ENCODE measurements around the gene OAT.
"Not testable (repeated sequence)": the region's sequence is repeated elsewhere in the genome, so short reads cannot be mapped to it uniquely, and the experiment has no call there.

OAT gene

GRCh38 chr10:124375691-124376090 lies 43.0 kb downstream of the OAT start:
- DNase-seq: no peak

DNA sequence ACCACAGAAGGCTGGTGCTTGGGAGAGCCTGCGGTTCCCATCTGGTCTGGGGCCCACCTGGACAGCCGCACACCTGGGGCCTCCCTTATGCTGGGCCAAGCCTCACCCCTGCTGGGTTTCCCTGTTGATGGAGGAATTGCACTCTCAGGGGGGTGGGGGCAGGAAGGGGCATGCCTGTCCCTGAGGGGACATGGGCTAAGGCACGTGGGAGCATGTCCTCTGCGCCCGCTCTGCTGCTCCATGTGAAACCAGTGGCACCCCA lies 43.4 kb downstream of the OAT start:
- no peak for DNase-seq

DNA sequence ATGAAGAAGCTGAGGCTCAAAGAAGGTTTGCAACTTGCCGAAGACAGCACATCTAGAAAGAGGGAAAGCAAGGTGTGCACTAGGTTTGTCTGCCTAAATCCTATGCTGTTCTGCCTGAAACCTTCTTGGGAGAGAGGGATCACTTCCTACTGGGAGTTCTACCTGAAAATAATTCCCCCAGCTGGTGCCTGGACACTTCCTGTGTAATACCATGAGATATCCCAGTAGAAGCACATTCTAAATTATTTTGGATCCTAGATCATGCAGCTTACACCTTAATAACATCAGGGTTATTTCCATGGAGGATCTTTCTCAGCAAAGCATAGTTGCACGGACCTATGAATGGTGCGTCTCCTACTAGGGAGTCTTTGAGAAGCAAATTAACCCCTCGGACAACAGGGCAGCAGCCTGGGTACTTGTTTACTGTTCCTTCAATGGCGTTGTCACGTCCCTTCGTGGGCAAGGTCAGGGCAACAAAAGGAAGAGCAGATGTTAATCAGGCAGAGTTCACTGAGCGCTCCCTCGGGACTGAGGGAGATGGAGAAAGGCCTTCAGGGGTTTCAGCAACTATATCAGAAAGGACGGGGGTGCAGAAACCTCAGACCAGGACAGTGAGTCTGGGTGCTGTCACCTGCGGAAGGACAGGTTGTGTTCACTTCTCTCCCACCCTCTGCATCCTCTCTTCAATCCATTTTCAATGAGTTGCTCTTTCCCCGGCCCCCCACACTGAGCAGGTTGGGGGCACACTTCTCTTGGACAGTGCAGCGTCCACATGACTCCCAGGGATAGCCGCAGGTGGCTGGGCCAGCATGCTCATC lies 44.0 kb downstream of the OAT start:
- no peak for DNase-seq

DNA sequence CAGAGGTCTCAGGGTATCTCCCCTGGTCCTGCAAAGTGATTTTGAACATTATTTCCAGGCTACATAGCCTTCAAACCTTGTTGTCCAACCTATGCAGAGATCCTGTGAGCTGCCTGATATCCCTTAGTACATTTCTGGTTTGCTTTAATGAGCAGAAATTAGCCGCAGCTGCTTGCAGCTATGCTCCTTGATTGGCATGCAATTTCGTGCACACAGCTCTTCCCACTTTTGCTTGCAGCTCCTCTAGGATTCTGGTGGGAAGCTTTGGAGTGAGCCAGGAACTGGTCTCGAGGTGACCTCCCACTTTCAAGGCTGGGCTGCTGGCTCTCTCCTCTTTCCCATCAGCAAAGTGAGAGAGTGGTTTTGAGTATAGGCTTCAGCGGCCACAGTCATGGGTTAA lies 45.8 kb downstream of the OAT start:
- DNase-seq: no peak

GRCh38 chr10:124370426-124370825 lies 48.3 kb downstream of the OAT start:
- no peak for DNase-seq

- DNase-seq: no peak
Observed at GRCh38 chr10:124369986-124370385, 48.7 kb downstream of the OAT start.

DNA sequence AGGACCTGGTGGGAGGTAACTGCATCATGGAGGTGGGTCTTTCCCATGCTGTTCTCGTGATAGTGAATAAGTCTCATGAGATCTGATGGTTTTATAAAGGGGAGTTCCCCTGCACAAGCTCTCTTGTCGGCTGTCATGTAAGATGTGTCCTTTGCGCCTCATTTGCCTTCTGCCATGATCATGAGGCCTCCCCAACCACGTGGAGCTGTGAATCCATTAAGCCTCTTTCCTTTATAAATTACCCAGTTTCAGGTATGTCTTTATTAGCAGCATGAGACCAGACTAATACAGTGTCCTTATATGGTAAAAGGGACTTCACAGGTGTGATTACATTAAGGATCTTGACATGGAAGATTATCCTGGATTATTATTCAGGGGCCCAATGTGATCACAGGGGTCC lies 49.2 kb downstream of the OAT start:
- DNase-seq: not testable (repeated sequence)

DNA sequence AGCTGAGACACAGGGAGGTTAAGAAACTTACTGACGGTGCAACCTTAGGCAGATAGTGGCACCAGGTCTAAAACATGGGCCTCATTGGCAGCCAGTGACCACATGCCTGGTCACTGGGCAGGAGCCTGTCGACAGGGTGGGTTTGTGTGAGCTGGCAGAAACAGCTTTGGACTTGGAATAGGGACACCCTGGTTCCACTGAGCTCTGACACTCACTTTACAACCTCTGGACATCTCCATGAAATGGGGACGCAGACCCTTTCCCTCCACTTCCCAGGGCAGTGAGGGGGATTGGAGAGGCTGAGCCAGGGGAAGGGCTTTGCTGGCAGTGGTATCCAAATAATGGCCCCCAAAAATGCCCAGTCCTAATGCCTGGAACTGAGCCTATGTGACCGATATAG lies 49.7 kb downstream of the OAT start:
- DNase-seq: no peak

GRCh38 chr10:124367936-124368335 lies 50.8 kb downstream of the OAT start:
- no peak for DNase-seq

DNA sequence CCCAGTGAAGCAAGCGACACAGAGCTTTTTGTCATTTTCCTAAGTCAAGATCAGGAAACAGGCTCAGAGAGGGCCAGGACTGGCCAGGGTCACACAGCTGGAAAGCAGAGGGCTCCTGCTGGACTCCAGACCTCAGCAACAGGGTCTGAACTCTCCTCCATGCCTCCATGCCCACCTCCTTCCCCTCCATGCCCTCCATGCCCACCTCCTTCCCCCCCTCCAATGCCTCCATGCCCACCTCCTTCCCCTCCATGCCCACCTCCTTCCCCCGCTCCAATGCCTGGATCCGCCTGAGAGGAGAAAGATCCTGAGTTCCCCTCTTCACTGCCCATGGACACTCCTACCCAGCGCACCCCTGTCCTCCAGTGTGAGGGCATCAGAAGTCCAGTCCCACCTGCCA lies 51.3 kb downstream of the OAT start:
- no peak for DNase-seq

- no peak for DNase-seq
Observed at GRCh38 chr10:124366825-124367224, 51.9 kb downstream of the OAT start.

GRCh38 chr10:124366343-124366742 lies 52.4 kb downstream of the OAT start:
- no peak for DNase-seq

GRCh38 chr10:124364674-124365073 lies 54.0 kb downstream of the OAT start:
- no peak for DNase-seq

- DNase-seq: no peak
Observed at GRCh38 chr10:124362568-124362967, 56.2 kb downstream of the OAT start.

DNA sequence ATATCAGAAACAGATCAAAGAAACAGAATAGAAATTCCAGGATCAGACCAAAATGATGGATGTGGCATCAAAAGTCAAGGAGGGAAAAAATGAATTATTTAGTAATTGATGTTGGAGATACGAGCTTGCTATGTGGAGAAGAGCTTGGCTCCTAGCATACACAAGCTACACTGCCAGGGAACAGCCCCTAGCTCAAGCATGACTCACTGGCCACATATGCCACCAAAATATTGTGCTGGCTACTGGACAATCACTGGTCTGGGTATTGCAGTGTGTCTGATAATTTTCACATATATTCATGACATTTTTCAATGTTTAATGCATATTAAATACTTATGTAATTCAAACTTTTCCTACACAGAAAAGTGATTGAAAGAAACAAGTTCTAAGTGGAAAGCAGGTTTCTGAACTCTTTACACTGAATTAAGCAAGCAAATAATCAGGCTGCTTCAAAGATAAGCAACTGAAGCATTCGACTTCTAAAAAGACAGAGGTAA lies 59.3 kb downstream of the OAT start:
- DNase-seq: no peak

- no peak for DNase-seq
Observed at GRCh38 chr10:124357561-124357885, 61.2 kb downstream of the OAT start.

DNA sequence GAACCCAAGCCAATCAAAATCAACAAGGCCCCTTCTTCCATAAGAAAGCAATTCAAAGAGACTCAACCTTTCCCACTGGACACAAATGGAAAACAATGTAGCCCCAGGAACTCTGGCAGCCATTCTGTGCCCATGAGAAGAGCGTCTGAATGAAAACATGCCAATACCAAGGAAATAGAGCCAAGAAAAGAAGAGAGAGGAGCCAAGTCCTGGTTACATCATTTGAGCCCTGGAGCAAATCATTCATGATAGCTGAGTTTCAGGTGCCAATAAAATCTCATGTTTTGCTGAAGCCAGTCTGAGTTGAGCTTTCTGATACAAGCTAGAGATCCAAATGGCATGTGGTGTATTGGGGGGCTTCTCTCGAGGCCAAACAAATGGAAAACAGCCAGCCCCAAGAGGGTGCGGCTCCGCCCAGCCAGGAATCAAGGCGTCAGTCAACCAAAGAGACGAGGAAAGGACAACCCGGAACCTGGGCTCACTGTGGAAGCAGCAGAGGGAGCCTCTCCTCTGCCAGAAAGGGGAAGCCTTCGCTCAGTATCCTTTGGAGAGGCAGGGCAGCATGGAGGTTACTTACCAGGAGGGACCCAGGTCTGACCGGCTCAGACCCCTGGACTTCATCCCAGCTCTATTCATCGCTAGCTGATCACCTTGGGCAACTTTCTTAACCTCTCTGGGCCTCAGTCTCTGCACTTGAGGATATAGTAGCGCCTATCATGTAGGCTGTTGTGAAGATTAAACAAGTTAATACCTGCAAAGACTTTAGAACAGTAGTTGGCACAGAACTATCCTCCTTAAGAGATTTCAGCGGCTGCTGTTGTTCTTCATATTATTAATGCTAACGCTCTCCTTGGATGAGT lies 61.8 kb downstream of the OAT start:
- DNase-seq: no peak

GRCh38 chr10:124354411-124355382 lies 64.0 kb downstream of the OAT start:
- no peak for DNase-seq

DNA sequence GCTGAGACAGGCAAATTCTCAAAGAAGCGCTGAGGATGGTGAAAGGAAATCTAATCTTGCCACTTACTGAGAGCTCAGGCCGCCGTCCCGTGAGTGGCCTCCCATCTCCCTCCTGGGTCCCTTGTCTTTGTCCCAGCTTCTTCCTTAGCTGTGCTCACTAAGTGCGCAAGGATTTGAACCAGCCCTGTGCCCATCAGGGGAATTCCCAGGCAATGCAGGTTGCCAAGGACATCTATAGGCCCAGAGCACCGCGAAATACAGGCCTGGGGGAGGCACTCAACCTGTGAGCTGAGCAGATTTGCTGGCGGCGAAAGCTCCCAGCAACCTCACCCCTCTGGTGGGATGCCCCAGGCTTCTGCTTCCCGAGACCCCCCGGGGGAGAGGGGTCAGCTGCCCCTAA lies 64.8 kb downstream of the OAT start:
- no peak for DNase-seq

GRCh38 chr10:124353091-124353815 lies 65.5 kb downstream of the OAT start:
- DNase-seq: no peak

GRCh38 chr10:124351481-124352220 lies 67.1 kb downstream of the OAT start:
- DNase-seq: no peak

DNA sequence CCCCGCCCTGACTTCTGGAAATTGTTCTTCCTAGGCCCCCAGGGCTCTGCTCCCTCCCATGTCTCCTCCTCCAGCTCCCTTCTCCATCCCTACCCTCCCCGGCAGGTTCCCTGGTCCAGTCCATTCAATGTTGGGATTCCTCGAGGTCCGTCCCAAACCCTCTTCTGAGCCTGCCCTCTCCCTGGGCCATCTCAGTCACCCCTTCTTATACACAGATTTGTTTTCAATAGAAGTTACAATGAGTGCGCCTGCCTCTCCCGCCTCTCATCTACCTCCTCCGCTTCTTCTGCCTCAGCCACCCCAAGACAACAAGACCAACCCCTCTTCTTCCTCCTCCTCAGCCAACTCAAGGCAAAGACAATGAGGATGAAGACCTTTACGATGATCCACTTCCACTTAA lies 67.9 kb downstream of the OAT start:
- DNase-seq: no peak
